NOMO-1 (cell line): ENCODE measurements around the gene SULT6B1.
"Not testable (repeated sequence)": the region's sequence is repeated elsewhere in the genome, so short reads cannot be mapped to it uniquely, and the experiment has no call there.

ENCODE experiments used
- DNase-seq, 2 experiments: peaks; one replicate each; lab custom pipeline; 2025; ENCODE audit not compliant: unreplicated experiment in 2 of 2; lab: John Stamatoyannopoulos, UW

SULT6B1 gene

GRCh38 chr2:37196320-37197195 is 8.1 kb upstream of the SULT6B1 start, which contains the start of gene CEBPZOS:
Gene CEBPZOS (plus strand): TSS chr2:37196496. CDS start chr2:37199705, 3,209 bp downstream.
- DNase-seq = peak; percentile 21 to 29

DNA sequence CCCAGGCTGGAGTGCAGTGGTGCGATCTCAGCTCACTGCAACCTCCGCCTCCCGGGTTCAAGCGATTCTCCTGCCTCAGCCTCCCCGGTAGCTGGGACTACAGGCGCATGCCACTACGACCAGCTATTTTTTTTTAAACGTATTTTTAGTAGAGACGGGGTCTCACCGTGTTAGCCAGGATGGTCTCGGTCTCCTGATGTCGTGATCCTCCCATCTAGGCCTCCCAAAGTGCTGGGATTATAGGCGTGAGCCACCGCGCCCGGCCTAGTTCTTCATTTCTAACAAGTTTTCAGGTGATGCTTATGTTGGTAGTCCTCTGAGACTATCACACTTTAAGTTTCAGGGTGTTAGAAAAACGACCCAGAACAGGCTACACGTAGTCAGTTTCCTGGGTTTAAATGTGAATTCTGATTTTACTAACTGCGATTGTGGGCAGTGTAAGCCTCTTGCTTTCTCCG is 7.4 kb upstream of the SULT6B1 start:
- DNase-seq = not testable (repeated sequence)

GRCh38 chr2:37192551-37192950 is 4.1 kb upstream of the SULT6B1 start:
- DNase-seq = no peak

DNA sequence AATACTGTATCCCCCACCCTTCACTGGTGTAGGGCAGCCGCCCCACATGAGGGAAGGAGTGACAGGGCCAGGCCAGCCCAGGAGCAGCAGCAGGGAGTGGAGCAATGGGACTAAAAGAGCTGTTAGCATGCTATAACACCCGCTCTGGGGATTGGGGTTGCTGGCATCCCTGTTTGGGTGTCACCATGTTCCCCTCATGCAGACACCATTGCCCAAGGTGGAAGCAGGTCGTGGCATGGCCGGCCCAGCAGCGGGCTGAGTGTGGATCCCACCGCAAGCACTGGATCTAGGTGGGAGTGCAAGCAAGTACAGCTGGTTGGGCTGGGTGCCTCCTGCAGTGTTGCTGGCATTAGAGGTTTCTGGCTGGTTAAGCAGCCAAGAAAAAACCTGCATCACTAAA is 3.3 kb upstream of the SULT6B1 start:
- no peak for DNase-seq

GRCh38 chr2:37191253-37191652 is 2.8 kb upstream of the SULT6B1 start:
- no peak for DNase-seq

DNA sequence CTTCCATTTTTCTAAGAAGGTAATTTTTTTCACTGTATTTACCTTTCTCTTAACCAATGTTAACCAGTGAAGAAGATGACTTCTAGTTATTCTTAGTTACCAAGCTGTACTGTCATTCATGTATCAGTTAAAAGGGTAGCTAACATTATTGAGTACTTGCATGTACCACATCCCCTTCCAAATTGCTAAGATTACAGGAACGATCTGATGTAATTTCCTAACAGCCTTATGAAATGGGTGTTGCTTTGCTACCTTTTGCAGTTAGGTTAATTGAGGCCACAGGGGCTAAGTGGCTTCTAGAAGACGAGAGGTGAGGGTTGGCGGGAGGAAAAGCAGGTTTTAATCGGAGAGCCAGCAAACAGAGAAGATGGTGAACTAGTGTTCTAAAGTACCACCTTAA is 1.8 kb upstream of the SULT6B1 start:
- DNase-seq = peak; percentile 72 to 82

GRCh38 chr2:37189452-37190153 is 1.1 kb upstream of the SULT6B1 start:
- peak; percentile 74 to 89 for DNase-seq

DNA sequence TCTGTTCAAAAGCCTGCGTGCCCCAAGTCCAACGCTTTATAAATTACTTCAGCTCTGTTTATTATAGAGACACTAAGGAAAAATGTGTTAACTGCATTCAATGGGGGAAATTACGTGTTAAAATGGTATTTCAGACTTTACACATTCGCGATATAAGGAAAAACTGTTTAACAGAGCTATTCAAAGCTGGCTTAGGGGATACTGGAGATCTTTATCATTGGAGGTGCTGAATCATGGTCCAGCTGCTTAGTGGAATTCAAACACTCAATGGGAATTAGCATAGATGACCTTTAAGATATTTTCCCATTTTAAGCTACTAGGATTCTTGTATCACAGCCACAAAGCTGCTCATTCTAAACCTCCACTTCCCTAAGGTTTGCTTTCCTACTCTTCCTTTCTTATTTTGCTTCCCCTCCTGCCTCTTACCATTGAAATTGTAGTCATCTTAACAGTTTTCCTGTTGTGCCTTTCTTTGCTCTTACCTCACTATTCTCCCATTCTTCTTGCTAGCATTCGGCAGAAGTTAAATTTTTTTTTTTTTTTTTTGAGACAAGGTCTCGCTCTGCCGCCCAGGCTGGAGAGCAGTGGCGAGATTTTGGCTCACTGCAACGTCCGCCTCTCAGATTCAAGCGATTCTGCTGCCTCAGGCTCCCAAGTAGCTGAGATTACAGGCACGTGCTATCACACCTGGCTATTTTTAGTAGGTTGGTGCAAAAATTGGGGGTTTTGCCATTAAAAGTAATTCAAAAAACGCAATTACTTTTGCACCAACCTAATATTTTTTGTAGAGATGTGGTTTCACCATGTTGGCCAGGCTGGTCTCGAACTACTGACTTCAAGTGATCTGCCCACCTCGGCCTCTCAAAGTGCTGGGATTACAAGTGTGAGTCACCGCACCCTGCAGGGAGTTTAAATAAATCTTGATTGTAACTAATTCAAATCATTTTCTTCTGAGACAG is 6.5 kb downstream of the SULT6B1 start:
- DNase-seq = no peak

GRCh38 chr2:37180640-37181039 is 7.8 kb downstream of the SULT6B1 start:
- DNase-seq = no peak

DNA sequence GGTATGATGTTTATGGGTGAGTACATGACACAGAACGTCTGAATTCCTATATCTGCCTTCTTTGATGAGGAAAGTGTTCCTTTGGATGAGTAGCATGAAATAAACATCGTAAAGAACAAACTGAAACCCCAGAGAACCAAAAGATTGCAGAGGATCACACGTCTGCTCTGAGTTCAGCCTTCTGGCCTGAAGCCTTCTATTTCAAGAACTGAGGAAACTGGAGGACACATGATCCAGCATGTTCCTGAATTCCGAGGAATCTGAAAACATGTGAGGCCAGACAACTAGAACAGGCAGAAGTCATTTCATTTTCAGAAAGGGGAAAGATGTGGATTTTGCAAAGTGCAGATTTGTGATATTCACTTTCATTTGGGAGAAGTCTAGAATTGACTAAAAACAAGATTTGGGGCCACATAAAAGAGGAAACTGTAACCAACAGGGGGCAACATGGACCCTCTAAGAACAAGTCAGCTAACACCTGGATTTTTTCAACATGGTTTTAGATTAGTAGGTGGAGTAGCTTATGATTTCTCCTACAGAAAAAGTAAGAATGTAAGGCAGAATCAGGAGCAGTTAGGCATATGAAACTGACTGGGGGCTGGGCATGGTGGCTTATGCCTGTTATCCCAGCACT is 8.3 kb downstream of the SULT6B1 start:
- no peak for DNase-seq

- DNase-seq = no peak
These were observed 14.7 kb downstream of the SULT6B1 start for GRCh38 chr2:37173741-37174140.

DNA sequence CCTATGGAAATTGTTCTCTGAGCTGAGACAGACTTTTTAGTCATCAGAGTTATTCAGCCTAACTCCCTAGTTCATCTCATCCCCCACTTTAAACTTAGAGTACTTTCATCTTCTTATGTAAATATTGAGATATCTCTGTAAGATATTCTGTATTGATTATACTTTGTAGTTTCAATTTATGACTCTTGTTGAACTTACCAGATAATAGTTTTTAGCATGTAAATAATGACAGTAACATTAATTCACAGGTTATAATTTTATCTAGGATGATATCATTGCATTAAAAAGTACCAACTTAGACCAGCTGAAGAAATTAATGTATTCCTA is 16.9 kb downstream of the SULT6B1 start:
- DNase-seq = no peak

DNA sequence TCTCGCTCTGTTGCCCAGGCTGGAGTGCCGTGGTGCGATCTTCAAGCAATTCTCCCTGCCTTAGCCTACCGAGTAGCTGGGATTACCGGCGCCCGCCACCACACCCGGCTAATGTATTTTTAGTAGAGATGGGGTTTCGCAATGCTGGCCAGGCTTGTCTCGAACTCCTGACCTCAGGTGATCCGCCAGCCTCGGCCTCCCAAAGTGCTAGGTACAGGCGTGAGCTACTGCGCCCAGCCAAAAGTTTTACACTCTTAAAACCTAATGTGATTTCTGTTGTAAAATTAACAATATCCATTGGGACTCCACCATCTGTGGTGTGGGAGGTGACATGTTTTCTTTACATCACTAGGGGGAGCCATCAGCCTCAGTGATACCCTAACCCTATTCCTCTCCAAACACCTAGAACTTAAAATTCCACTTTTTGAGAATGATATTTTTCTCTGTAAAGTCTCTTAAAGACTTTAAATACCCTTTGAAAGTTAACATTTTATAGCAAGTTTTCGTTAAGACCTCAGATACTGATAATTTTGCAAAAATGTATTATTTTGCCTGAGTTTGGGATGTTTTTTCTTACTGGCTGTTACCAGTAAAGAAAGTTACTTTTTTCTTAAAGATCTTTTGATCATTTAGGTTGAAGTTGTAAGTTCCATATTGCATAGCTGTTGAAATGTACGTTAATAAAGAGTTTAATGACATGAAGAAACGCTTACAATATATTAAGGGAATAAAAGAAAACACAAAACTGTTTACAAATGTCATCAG is 20.1 kb downstream of the SULT6B1 start:
- peak in 1 of 2 experiments; percentile 41 for DNase-seq

DNA sequence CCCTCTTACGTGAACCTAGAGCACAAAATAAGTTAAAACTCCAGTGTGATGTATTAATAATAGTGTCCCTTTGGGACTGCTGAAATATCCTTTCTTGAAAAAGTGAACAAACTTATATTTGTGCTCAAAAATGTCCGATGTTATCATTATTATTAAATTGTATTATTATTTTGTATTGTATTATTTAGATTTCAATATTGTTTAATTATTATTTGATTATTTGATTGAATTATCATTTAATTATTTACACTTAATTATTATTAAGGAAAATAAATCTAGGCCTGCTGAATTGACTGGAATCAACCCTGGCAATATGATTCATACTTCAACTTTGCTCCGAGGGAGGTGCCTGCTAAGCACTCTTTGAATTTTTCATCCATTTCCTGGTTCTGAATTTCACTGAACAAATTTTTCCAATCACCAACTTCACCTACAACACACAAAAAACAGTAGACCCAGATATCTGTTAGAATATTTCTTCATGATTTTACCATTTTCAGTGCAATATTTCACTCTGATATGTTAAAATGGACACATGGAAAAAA is 20.8 kb downstream of the SULT6B1 start:
- DNase-seq = no peak

- no peak for DNase-seq
These were observed 23.7 kb downstream of the SULT6B1 start for GRCh38 chr2:37164757-37165156.

- peak; percentile 79 to 94 for DNase-seq
These were observed 31.4 kb downstream of the SULT6B1 start, which contains the start of gene EIF2AK2 for GRCh38 chr2:37156857-37157714. Gene EIF2AK2 (minus strand): TSS chr2:37156980. CDS start chr2:37147806, 9,174 bp downstream.

GRCh38 chr2:37156071-37156856 is 32.2 kb downstream of the SULT6B1 start:
- peak; percentile 4 to 12 for DNase-seq
